Esophagus muscularis mucosa (tissue), 4 donors: ENCODE measurements around the gene UBR3. TPM values are rescaled to one million over a fixed set of nuclear protein-coding genes. Genes with fewer than 3 reads are reported as not detected.

Experiments
- DNase-seq: peaks from one replicate; pipeline ENCODE4 v3.0.0-alpha.2; 2017; ENCODE audit errors: extremely low spot score
- H3K27ac ChIP-seq, 4 donors: fragments of 200-600 bp; sonication (generic); replicated peaks in 1 of 4; 1 replicate in 3 of 4; 2 replicates in 1 of 4; pipeline ENCODE4 v1.5.1; 2016 to 2019; ENCODE audit warnings: mild to moderate bottlenecking in 1 of 4
- H3K27me3 ChIP-seq, 4 donors: fragments of 200-600 bp; sonication (generic); one replicate each; pipeline versions ENCODE4 v1.5.1 to v1.6.0; 2016 to 2019
- H3K36me3 ChIP-seq, 4 donors: fragments of 200-600 bp; sonication (generic); one replicate each; pipeline ENCODE4 v1.5.1; 2016 to 2019
- H3K4me1 ChIP-seq, 4 donors: fragments of 200-600 bp; sonication (generic); one replicate each; pipeline ENCODE4 v1.5.1; 2016 to 2019
- H3K4me3 ChIP-seq, 4 donors: fragments of 200-600 bp; sonication (generic); 1 replicate in 2 of 4; 2 replicates in 2 of 4; pipeline ENCODE4 v1.5.1; 2016 to 2019; ENCODE audit warnings: mild to moderate bottlenecking in 4 of 4, moderate library complexity in 1 of 4
- H3K9me3 ChIP-seq, 4 donors: fragments of 200-600 bp; sonication (generic); 1 replicate in 3 of 4; 2 replicates in 1 of 4; pipeline ENCODE4 v1.5.1; 2016 to 2019
- EP300 ChIP-seq: sonication (generic); formaldehyde crosslinking; IDR thresholded peaks from one replicate; pipeline ENCODE4 v1.6.1; 2017; ENCODE audit warnings: antibody characterized with exemption
- POLR2A ChIP-seq: fragments of 450-650 bp; IDR thresholded peaks from one replicate; pipeline ENCODE4 v1.6.1; 2017; ENCODE audit warnings: antibody characterized with exemption, moderate library complexity, mild to moderate bottlenecking, low read depth
- POLR2AphosphoS5 ChIP-seq, 2 donors: sonication (generic); formaldehyde crosslinking; IDR thresholded peaks; one replicate each; pipeline ENCODE4 v1.6.1; 2017; ENCODE audit warnings: antibody characterized with exemption in 2 of 2
- WGBS: methylation state at CpG from one replicate; pipeline ENCODE4 v1.1.5; 2018; 5-methylcytosine and 5-hydroxymethylcytosine counted together
- intact Hi-C: fragments of 100-400 bp; cut with DNase I; formaldehyde crosslinking; loops from one replicate; pipeline ENCODE4 v1.15.1; 2023
- total RNA-seq, 4 donors: library from RNA; depleted of rRNA; stranded (reverse); fragments of >200 nt; gene quantifications; one replicate each; pipeline versions ENCODE4 v1.1.0 to v1.2.1, GENCODE V29; 2016
- TF ChIP-seq, protein P1 (sequence below), 3 experiments: fragments of 200-600 bp in 2 of 3; fragments of 450-650 bp in 1 of 3; sonication (generic) in 2 of 3; IDR thresholded peaks; one replicate each; pipeline ENCODE4 v1.5.1; 2017 to 2019; ENCODE audit warnings: antibody characterized with exemption in 3 of 3, mild to moderate bottlenecking in 2 of 3, moderate library complexity in 1 of 3

The UBR3 gene
- total RNA-seq, 4 donors from 2014 or later, result 46.1 to 80.2 (median 58.8) TPM

DNA sequence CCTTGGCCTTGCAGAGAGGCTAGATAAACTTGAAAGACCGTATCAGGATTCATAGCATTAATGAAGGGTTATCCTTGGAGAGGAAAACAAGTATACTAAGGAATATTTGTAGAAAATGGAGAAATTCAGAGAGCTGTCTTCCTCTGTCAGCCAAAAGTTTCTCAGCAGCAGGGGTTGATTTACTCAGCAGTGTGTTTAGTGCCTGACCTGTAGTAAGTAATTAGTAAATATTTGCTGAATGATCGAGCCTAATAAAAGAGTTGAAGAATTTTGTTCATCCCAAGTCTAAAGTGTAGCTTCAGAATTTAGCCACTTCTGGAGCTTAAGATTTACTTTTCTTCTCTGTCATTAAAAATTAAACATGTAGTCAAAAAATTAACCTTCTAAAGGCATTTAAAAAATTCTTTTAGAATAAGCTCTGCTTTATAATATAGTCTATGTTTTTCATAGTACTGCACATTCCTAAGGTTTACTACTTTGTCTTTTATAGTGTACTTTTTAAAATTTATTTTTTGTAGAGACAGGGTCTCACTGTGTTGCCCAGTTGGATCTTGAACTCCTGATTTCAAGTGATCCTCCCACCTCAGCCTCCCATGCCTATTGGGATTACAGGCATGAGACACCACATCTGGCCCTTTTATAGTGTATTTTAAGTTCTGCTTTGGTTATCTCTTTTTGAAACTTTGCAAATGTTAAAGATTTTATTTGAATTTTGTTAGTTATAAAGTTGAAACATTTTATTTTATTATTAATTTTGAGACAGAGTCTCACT is 212.3 kb downstream of the UBR3 start:
- no peaks in the 10 kb centered on the region for H3K4me1 ChIP-seq
- intact Hi-C loops, result no loop called here
- WGBS, result 79% methylated on average over 2 of the region's 2 CpGs
- no peak overlapping the region for H3K4me3 ChIP-seq
- H3K27me3 ChIP-seq, result no peaks in the 10 kb centered on the region
- no peaks in the 10 kb centered on the region for H3K9me3 ChIP-seq
- TF ChIP-seq, protein P1, sequence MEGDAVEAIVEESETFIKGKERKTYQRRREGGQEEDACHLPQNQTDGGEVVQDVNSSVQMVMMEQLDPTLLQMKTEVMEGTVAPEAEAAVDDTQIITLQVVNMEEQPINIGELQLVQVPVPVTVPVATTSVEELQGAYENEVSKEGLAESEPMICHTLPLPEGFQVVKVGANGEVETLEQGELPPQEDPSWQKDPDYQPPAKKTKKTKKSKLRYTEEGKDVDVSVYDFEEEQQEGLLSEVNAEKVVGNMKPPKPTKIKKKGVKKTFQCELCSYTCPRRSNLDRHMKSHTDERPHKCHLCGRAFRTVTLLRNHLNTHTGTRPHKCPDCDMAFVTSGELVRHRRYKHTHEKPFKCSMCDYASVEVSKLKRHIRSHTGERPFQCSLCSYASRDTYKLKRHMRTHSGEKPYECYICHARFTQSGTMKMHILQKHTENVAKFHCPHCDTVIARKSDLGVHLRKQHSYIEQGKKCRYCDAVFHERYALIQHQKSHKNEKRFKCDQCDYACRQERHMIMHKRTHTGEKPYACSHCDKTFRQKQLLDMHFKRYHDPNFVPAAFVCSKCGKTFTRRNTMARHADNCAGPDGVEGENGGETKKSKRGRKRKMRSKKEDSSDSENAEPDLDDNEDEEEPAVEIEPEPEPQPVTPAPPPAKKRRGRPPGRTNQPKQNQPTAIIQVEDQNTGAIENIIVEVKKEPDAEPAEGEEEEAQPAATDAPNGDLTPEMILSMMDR (IDR thresholded peaks at IDR 0.05), result no peak
- TF ChIP-seq EP300 (no peak), POLR2AphosphoS5 (IDR thresholded peaks at IDR 0.05) (no peak), POLR2A (no peak)
- H3K27ac ChIP-seq, result no peak overlapping the region
- no peak for DNase-seq
- H3K36me3 ChIP-seq, result peaks cover 5 to 26% (median 13%) of the 10 kb centered on the region in 4 donors

DNA sequence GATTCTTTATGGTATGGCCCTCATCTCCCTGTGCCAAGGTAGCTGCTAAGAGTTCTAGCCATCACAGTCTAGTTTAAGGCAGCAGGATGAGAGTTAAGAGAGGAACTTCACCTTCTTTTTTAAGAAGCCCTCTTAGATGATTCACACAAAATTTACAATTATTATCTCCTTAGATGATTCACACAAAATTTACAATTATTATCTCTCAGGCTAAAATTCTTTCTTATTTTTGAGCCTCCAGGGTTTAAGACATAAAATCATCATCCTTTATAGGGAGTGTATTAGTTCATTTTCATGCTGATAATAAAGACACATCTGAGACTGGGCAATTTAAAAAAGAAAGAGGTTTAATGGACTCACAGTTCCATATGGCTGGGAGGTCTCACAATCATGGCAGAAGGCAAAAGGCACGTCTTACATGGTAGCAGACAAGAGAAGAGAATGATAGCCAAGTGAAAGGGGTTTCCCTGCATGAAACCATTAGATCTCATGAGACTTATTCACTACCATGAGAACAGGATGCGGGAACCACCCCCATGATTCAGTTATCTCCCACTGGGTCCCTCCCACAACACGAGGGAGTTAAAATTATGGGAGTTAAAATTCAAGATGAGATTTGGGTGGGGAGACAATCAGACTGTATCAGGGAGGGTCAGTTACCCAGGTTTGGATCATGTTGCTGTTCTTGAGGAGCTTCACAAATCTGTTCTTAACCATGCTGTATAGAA is 217.7 kb downstream of the UBR3 start:
- H3K9me3 ChIP-seq, result no peaks in the 10 kb centered on the region
- no peak overlapping the region for H3K4me3 ChIP-seq
- intact Hi-C loops, result no loop called here
- no peak for TF ChIP-seq POLR2A
- TF ChIP-seq POLR2AphosphoS5 (IDR thresholded peaks at IDR 0.05), result no peak
- no peak for TF ChIP-seq EP300
- TF ChIP-seq, protein P1 (IDR thresholded peaks at IDR 0.05), result no peak
- H3K36me3 ChIP-seq, result peaks cover 5 to 36% (median 13%) of the 10 kb centered on the region in 4 donors
- no peak overlapping the region for H3K27ac ChIP-seq
- no peaks in the 10 kb centered on the region for H3K27me3 ChIP-seq
- no peaks in the 10 kb centered on the region for H3K4me1 ChIP-seq
- 79% methylated on average over 3 of the region's 3 CpGs for WGBS
- no peak for DNase-seq

DNA sequence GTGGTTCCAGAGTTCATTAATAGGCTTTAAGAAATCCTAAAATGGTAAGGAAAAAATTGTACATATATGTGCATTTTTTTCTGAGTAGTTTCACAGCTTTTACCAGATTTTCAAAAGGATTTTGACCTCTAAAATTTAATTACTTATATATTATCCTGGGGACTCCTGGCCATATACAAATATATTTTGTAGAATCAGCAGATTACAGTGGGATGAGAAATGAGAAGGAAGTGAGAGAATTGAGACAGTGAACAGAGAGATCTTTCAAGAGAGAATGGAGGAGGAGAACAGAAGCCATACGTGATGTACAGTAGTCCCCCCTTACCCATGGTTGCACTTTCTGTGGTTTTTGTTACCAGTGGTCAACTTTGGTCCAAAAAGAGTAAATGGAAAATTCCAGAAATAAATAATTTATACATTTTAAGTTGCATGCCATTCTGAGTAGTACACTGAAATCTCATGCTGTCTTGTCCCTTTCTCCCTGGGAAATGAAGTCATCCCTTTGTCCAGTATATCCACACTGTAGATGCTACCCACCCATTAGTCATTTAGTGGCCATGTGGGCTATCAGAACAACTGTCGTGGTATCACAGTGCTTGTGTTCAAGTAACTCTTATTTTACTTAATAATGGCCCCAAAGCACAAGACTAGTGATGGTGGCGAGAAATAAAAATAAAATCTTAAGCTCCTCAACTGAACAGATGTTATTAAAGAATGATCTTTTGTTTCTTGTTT is 220.2 kb downstream of the UBR3 start:
- Histone ChIP-seq H3K27me3 (no peaks in the 10 kb centered on the region), H3K36me3 (peaks cover 3 to 36% (median 10%) of the 10 kb centered on the region in 4 donors), H3K9me3 (no peaks in the 10 kb centered on the region), H3K4me3 (no peak overlapping the region), H3K27ac (no peak overlapping the region), H3K4me1 (no peaks in the 10 kb centered on the region)
- TF ChIP-seq EP300, result no peak
- TF ChIP-seq, protein P1 (IDR thresholded peaks at IDR 0.05), result no peak
- no peak for DNase-seq
- intact Hi-C loops, result no loop called here
- 96% methylated on average over 3 of the region's 3 CpGs for WGBS

DNA sequence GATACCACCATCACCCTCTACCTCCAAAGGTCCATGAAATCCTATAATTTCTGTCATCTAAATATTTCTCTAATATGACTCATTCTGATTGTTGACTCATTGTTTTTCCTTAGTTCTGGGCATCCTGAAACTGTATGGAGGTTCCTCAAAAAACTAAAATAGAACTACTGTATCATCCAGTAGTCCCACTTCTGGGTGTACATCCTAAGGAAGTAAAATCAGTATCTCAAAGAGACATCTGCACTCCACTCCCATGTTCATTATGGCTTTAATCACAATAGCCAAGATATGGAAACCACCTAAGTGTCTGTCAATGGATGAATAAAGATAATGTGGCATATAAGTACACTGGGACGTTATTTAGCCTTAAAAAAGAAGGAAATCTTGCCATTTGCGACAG is 224.9 kb downstream of the UBR3 start:
- Histone ChIP-seq H3K27ac (no peak overlapping the region), H3K4me1 (no peaks in the 10 kb centered on the region), H3K36me3 (peaks cover 3 to 52% (median 21%) of the 10 kb centered on the region in 4 donors), H3K27me3 (no peaks in the 10 kb centered on the region), H3K9me3 (no peaks in the 10 kb centered on the region), H3K4me3 (no peak overlapping the region)
- DNase-seq, result no peak
- intact Hi-C loops, result no loop called here
- WGBS, result 97% methylated on average over 2 of the region's 2 CpGs
- TF ChIP-seq, protein P1 (IDR thresholded peaks at IDR 0.05), result no peak
- TF ChIP-seq POLR2A (no peak), EP300 (no peak), POLR2AphosphoS5 (IDR thresholded peaks at IDR 0.05) (no peak)
